Spleen (tissue), 11 donors: ENCODE results near the gene SASH1. TPM values are rescaled to one million over a fixed set of nuclear protein-coding genes. Genes with fewer than 3 reads are reported as not detected.

Experiments
- DNase-seq: peaks from one replicate; pipeline ENCODE4 v3.0.0-alpha.2; 2020
- H3K27ac ChIP-seq, 8 donors: fragments of 200-600 bp; sonication (generic) in 7 of 8; 1 replicate in 4 of 8; 2 replicates in 4 of 8; pipeline versions ENCODE4 v1.5.0 to v1.8.0; 2016 to 2021; ENCODE audit warnings: inconsistent platforms in 4 of 8, mild to moderate bottlenecking in 4 of 8, moderate library complexity in 1 of 8
- H3K27me3 ChIP-seq, 7 donors: fragments of 200-600 bp; sonication (generic) in 6 of 7; replicated peaks in 1 of 7; 1 replicate in 4 of 7; 2 replicates in 3 of 7; pipeline versions ENCODE4 v1.5.0 to v1.8.0; 2016 to 2021; ENCODE audit warnings: inconsistent platforms in 3 of 7, mild to moderate bottlenecking in 1 of 7
- H3K36me3 ChIP-seq, 6 donors: fragments of 200-600 bp; sonication (generic) in 5 of 6; 1 replicate in 4 of 6; 2 replicates in 2 of 6; pipeline versions ENCODE4 v1.5.0 to v1.8.0; 2016 to 2021; ENCODE audit warnings: inconsistent platforms in 2 of 6
- H3K4me1 ChIP-seq, 6 donors: fragments of 200-600 bp; sonication (generic) in 5 of 6; 1 replicate in 3 of 6; 2 replicates in 3 of 6; pipeline versions ENCODE4 v1.5.0 to v1.8.0; 2016 to 2021; ENCODE audit warnings: inconsistent platforms in 3 of 6
- H3K4me3 ChIP-seq, 8 donors: fragments of 200-600 bp; sonication (generic) in 7 of 8; 1 replicate in 4 of 8; 2 replicates in 4 of 8; pipeline versions ENCODE4 v1.5.0 to v1.8.0; 2016 to 2021; ENCODE audit warnings: inconsistent platforms in 4 of 8, mild to moderate bottlenecking in 4 of 8, moderate library complexity in 2 of 8
- H3K9me3 ChIP-seq, 8 donors: fragments of 200-600 bp; sonication (generic) in 7 of 8; 1 replicate in 4 of 8; 2 replicates in 4 of 8; pipeline versions ENCODE4 v1.5.0 to v1.8.0; 2016 to 2021; ENCODE audit warnings: inconsistent platforms in 4 of 8
- POLR2A ChIP-seq, 3 donors: fragments of 450-650 bp; IDR thresholded peaks; one replicate each; pipeline ENCODE4 v1.5.1; 2017; ENCODE audit warnings: antibody characterized with exemption in 3 of 3, mild to moderate bottlenecking in 1 of 3
- POLR2AphosphoS5 ChIP-seq, 3 donors: sonication (generic); formaldehyde crosslinking; IDR thresholded peaks; one replicate each; pipeline ENCODE4 v1.5.1; 2017; ENCODE audit warnings: antibody characterized with exemption in 3 of 3
- WGBS, 5 donors: extraction: QIAGEN DNeasy Blood & Tissue Kit in 3 of 5; methylation state at CpG; one replicate each; pipeline versions ENCODE4 v1.1.5 to v1.1.7; 2013 to 2018; 5-methylcytosine and 5-hydroxymethylcytosine counted together
- intact Hi-C: fragments of 100-400 bp; cut with DNase I; formaldehyde crosslinking; loops from one replicate; pipeline ENCODE4 v1.15.0; 2023; ENCODE audit warnings: low total_unique reads
- polyA plus RNA-seq, 3 donors: library from polyadenylated mRNA; stranded (reverse); fragments of 200-250 nt; gene quantifications; one replicate each; pipeline ENCODE4 v1.2.1, GENCODE V29; 2013
- total RNA-seq, 7 donors: library from RNA; depleted of rRNA in 3 of 7; stranded (reverse); fragments of >200 nt in 3 of 7; fragmentation: NEBNext Ultra II Directional in 4 of 7; extraction: Animal tissue kit (Norgen Biotek cat#: 25700) in 4 of 7; gene quantifications; one replicate each; pipeline versions ENCODE4 v1.1.0 to v1.2.1, GENCODE V29; 2016 to 2021
- TF ChIP-seq, protein P1 (sequence below), 11 experiments: fragments of 200-600 bp in 7 of 11; fragments of 450-650 bp in 4 of 11; sonication (generic) in 4 of 11; IDR thresholded peaks in 8 of 11; conservative IDR thresholded peaks in 3 of 11; 1 replicate in 7 of 11; 2 replicates in 4 of 11; pipeline versions ENCODE4 v1.4.0 to v1.8.0; 2016 to 2021; ENCODE audit warnings: antibody characterized with exemption in 11 of 11, inconsistent platforms in 4 of 11, mild to moderate bottlenecking in 1 of 11
- donor health status: healthy with polysubstance abuse.
- donor health status: DM: no; HTN: no; CAD: no; lungs with moderate emphysema.
- donor health status: DM: no; HTN: no; CAD: no.
- donor health status: Bipolar disorder and iron deficiency.
- donor health status: healthy.
- donor health status: DM: no; HTN: no; CAD: no.
- donor health status: DM: yes; HTN: yes; CAD: no.

Gene SASH1
- total and polyA plus RNA-seq, 10 donors = 3.9 to 103 (median 57.9) TPM

DNA sequence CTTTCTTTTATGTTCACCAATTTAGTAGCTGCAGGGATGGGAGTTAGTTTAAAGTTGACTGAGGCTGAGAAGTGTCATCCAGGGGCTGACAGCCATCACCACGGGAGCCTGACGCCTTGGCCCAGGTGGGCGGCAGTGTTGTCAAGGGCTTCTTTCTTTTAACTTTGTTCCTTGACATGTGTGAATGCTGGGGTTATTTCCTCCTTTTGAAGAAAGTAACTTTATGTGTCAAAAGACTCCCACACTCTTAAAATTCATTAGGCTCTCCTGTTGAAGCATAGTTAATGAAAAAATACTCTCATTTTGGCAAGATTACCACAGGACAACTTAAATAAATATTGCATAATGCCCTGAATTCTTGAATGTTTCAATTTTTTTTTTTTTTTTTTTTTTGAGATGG, 50.0 kb downstream of the SASH1 start:
- intact Hi-C loops = no loop called here
- no peak overlapping the region for H3K4me3 ChIP-seq
- TF ChIP-seq POLR2A (IDR thresholded peaks at IDR 0.05) (no peak), POLR2AphosphoS5 (IDR thresholded peaks at IDR 0.05) (no peak)
- TF ChIP-seq, protein P1, sequence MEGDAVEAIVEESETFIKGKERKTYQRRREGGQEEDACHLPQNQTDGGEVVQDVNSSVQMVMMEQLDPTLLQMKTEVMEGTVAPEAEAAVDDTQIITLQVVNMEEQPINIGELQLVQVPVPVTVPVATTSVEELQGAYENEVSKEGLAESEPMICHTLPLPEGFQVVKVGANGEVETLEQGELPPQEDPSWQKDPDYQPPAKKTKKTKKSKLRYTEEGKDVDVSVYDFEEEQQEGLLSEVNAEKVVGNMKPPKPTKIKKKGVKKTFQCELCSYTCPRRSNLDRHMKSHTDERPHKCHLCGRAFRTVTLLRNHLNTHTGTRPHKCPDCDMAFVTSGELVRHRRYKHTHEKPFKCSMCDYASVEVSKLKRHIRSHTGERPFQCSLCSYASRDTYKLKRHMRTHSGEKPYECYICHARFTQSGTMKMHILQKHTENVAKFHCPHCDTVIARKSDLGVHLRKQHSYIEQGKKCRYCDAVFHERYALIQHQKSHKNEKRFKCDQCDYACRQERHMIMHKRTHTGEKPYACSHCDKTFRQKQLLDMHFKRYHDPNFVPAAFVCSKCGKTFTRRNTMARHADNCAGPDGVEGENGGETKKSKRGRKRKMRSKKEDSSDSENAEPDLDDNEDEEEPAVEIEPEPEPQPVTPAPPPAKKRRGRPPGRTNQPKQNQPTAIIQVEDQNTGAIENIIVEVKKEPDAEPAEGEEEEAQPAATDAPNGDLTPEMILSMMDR (IDR thresholded peaks at IDR 0.05 in 8 of 11, conservative IDR thresholded peaks at IDR 0.05 in 3 of 11) = no peak
- WGBS, 5 donors = 54 to 70% (median 65%) methylated on average over 3 of the region's 3 CpGs
- no peaks in the 10 kb centered on the region for H3K27me3 ChIP-seq
- no peak for DNase-seq
- H3K36me3 ChIP-seq = no peaks in the 10 kb centered on the region
- H3K4me1 ChIP-seq = peaks cover 0 to 11% (median 5%) of the 10 kb centered on the region in 6 donors
- no peak overlapping the region for H3K27ac ChIP-seq
- no peaks in the 10 kb centered on the region for H3K9me3 ChIP-seq

DNA sequence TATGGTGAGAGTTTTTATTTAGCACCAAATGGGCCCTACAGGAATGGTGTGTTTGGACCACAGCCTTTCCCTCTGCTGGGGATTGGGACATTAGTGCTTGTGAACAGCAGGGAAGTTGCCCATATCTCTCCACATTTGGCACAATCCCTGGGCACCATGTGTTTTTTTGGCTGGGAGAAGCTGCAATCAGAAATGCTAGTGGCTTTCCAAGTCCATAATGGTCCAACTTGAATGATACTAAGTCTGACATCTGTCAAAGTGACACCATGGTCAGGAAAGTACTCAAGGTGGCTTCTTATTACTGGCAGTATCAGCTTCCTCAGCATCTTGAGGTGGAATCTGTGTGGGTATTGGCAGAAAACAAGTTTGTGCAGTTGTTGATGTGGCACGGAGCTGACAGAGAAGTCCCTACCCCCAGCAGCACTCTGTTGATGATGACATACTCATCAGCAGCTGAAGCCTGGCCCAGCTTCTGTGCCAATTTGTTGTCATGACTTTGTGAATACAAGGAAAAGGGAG, 53.0 kb downstream of the SASH1 start:
- Histone ChIP-seq H3K27me3 (no peaks in the 10 kb centered on the region), H3K36me3 (no peaks in the 10 kb centered on the region), H3K9me3 (no peaks in the 10 kb centered on the region), H3K27ac (peak overlapping the region in 1 of 8 donors; percentile 8), H3K4me1 (peaks cover 0 to 11% (median 5%) of the 10 kb centered on the region in 6 donors), H3K4me3 (no peak overlapping the region)
- WGBS, 5 donors = 78 to 97% (median 85%) methylated on average over 1 of the region's 1 CpG
- intact Hi-C loops = no loop called here
- no peak for DNase-seq
- TF ChIP-seq, protein P1 (IDR thresholded peaks at IDR 0.05 in 8 of 11, conservative IDR thresholded peaks at IDR 0.05 in 3 of 11) = no peak
- no peak for TF ChIP-seq POLR2A (IDR thresholded peaks at IDR 0.05)
- no peak for TF ChIP-seq POLR2AphosphoS5 (IDR thresholded peaks at IDR 0.05)

DNA sequence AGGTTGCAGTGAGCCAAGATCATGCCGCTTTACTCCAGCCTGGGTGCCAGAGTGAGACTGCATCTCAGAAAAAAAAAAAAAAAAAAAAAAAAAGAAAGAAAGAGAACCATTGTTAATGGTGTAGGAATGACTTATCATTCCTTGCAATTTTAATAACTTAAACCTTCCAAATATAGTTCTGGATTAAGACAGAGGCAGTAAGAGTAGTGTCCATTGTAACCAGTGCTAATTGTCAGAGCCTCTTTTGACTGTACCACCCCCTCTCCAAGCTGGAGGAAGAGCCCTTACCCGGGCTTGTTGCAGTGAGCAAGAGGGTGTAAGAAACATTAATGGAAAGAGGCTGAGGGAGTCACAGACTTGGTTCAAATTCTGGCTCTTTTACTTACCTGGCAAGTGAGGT, 53.8 kb downstream of the SASH1 start:
- intact Hi-C loops = no loop called here
- H3K4me3 ChIP-seq = no peak overlapping the region
- no peaks in the 10 kb centered on the region for H3K27me3 ChIP-seq
- DNase-seq = no peak
- H3K9me3 ChIP-seq = no peaks in the 10 kb centered on the region
- 76 to 86% (median 83%) methylated on average over 2 of the region's 2 CpGs for WGBS, 5 donors
- peaks cover 0 to 11% (median 5%) of the 10 kb centered on the region in 6 donors for H3K4me1 ChIP-seq
- H3K36me3 ChIP-seq = no peaks in the 10 kb centered on the region
- H3K27ac ChIP-seq = peak overlapping the region in 1 of 8 donors; percentile 68
- TF ChIP-seq POLR2A (IDR thresholded peaks at IDR 0.05) = no peak
- TF ChIP-seq, protein P1 (IDR thresholded peaks at IDR 0.05 in 8 of 11, conservative IDR thresholded peaks at IDR 0.05 in 3 of 11) = no peak
- TF ChIP-seq POLR2AphosphoS5 (IDR thresholded peaks at IDR 0.05) = no peak

DNA sequence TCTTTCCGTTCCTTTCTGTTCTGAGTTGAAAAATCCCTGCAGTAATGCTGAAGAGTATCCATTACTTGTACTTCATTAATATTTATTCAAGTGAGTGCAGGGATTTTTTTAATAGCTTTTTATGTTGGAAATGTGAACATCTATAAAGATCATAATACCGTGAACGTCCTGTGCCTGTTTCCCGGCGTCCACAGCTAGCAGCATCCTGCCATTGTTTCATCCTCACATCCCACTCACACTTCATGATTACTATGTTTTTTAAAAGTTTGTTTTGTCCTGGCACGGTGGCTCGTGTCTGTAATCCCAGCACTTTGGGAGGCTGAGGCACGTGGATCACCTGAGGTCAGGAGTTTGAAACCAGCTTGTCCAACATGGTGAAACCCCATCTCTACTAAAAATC, 54.3 kb downstream of the SASH1 start:
- peaks cover 0 to 11% (median 5%) of the 10 kb centered on the region in 6 donors for H3K4me1 ChIP-seq
- no peaks in the 10 kb centered on the region for H3K36me3 ChIP-seq
- H3K4me3 ChIP-seq = no peak overlapping the region
- TF ChIP-seq POLR2AphosphoS5 (IDR thresholded peaks at IDR 0.05) (no peak), POLR2A (IDR thresholded peaks at IDR 0.05) (no peak)
- TF ChIP-seq, protein P1 (IDR thresholded peaks at IDR 0.05 in 8 of 11, conservative IDR thresholded peaks at IDR 0.05 in 3 of 11) = no peak
- H3K27ac ChIP-seq = peak overlapping the region in 2 of 8 donors; percentile 47 to 68
- intact Hi-C loops = no loop called here
- H3K9me3 ChIP-seq = no peaks in the 10 kb centered on the region
- WGBS, 5 donors = 65 to 85% (median 72%) methylated on average over 8 of the region's 8 CpGs
- no peak for DNase-seq
- no peaks in the 10 kb centered on the region for H3K27me3 ChIP-seq
